HG02840 (cell line): Measurements from ENCODE around the gene POLG2.

Experiments used
- ATAC-seq: cut with Tn5 transposase; IDR thresholded peaks from one replicate; pipeline ENCODE4 v1.9.1; 2021; ENCODE audit warnings: mild to moderate bottlenecking, moderate library complexity, moderate number of reproducible peaks; ENCODE audit not compliant: unreplicated experiment, low FRiP score

Gene POLG2

GRCh38 chr17:64496786-64497564, at the start of gene POLG2:
Gene POLG2, minus strand, starts transcription at chr17:64497054. Its CDS starts 86 bp downstream, at chr17:64496968.
- peak; percentile 76 for ATAC-seq

GRCh38 chr17:64544742-64545141, 47.9 kb upstream of the POLG2 start:
- no peak for ATAC-seq

- ATAC-seq: no peak
Observed at GRCh38 chr17:64540118-64540776, 43.4 kb upstream of the POLG2 start.

GRCh38 chr17:64538508-64539130, 41.8 kb upstream of the POLG2 start:
- no peak for ATAC-seq

GRCh38 chr17:64537488-64537887, 40.6 kb upstream of the POLG2 start:
- no peak for ATAC-seq

GRCh38 chr17:64536913-64537312, 40.1 kb upstream of the POLG2 start:
- no peak for ATAC-seq

- no peak for ATAC-seq
Observed at GRCh38 chr17:64535357-64535756, 38.5 kb upstream of the POLG2 start.

GRCh38 chr17:64534187-64534586, 37.3 kb upstream of the POLG2 start:
- no peak for ATAC-seq

GRCh38 chr17:64533784-64534183, 36.9 kb upstream of the POLG2 start:
- no peak for ATAC-seq

GRCh38 chr17:64532409-64532808, 35.6 kb upstream of the POLG2 start:
- no peak for ATAC-seq

GRCh38 chr17:64531955-64532371, 35.1 kb upstream of the POLG2 start:
- ATAC-seq: no peak

- no peak for ATAC-seq
Observed at GRCh38 chr17:64529221-64529620, 32.4 kb upstream of the POLG2 start.

- ATAC-seq: no peak
Observed at GRCh38 chr17:64527914-64528313, 31.1 kb upstream of the POLG2 start.

GRCh38 chr17:64520359-64520758, 23.5 kb upstream of the POLG2 start:
- ATAC-seq: no peak

- no peak for ATAC-seq
Observed at GRCh38 chr17:64519601-64520000, 22.7 kb upstream of the POLG2 start.

GRCh38 chr17:64515829-64516228, 19.0 kb upstream of the POLG2 start:
- ATAC-seq: no peak

- no peak for ATAC-seq
Observed at GRCh38 chr17:64515419-64515818, 18.6 kb upstream of the POLG2 start.

GRCh38 chr17:64509179-64509578, 12.3 kb upstream of the POLG2 start:
- ATAC-seq: no peak

- no peak for ATAC-seq
Observed at GRCh38 chr17:64508683-64509082, 11.8 kb upstream of the POLG2 start.

GRCh38 chr17:64507413-64507782, 10.5 kb upstream of the POLG2 start:
- peak; percentile 7 for ATAC-seq

GRCh38 chr17:64506576-64507412, 9.9 kb upstream of the POLG2 start, which contains the start of gene CEP95:
Gene CEP95, plus strand, starts transcription at chr17:64506977. Its CDS starts 121 bp downstream, at chr17:64507098.
- ATAC-seq: peak; percentile 64
